ENCODE measurements around the gene CPN2. TPM values are rescaled to one million over a fixed set of nuclear protein-coding genes. Genes with fewer than 3 reads are reported as not detected.

The CPN2 gene
- total and polyA plus RNA-seq, 2 donors (not counting 3 experiments of a cell fraction or from before 2014, with no cell fraction given), result not detected

GRCh38 chr3:194387926-194388418 lies 36.8 kb upstream of the CPN2 start:
- CTCF ChIA-PET, result interaction anchor here (1.2 to 1.5 kb wide), 3 partner anchors 13 to 55 kb away, joined by 3 to 6 read pairs (median 3); no protein-coding TSS in a partner anchor
- peaks cover 25 to 31% of the 10 kb centered on the region in 2 experiments for H3K27me3 ChIP-seq (ENCODE audit: control insufficient read depth in 2 of 2, insufficient read depth in 2 of 2, low read length in 2 of 2)
- no peak overlapping the region for H2AFZ ChIP-seq (ENCODE audit: low read depth, low read length)
- intact Hi-C loops (cut with micrococcal nuclease), result no loop called here
- TF ChIP-seq POLR2A (IDR thresholded peaks at IDR 0.05; ENCODE audit: low read depth, low read length) (no peak), GATA2 (IDR thresholded peaks at IDR 0.05; ENCODE audit: insufficient read depth, insufficient read length, low read depth, low read length) (no peak), EZH2 (IDR thresholded peaks at IDR 0.05; ENCODE audit: borderline replicate concordance, low read depth, low read length, severe bottlenecking) (no peak), MYC (IDR thresholded peaks at IDR 0.05; ENCODE audit: low read depth, low read length) (no peak), POLR2AphosphoS5 (IDR thresholded peaks at IDR 0.05; ENCODE audit: insufficient read depth, low read depth, low read length) (no peak), CTCF (IDR thresholded peaks at IDR 0.05; ENCODE audit: extremely low read depth in 1 of 2, insufficient read depth in 1 of 2, low read depth in 1 of 2, low read length in 2 of 2) (no peak), FOS (IDR thresholded peaks at IDR 0.05; ENCODE audit: borderline replicate concordance, insufficient read depth, low read length) (no peak), MAX (IDR thresholded peaks at IDR 0.05; ENCODE audit: insufficient read depth, insufficient read length) (no peak), JUN (IDR thresholded peaks at IDR 0.05; ENCODE audit: borderline replicate concordance, insufficient read depth, insufficient read length, low read depth) (no peak)
- no peaks in the 10 kb centered on the region for H4K20me1 ChIP-seq (replicated peaks; ENCODE audit: control insufficient read depth, extremely low read depth, insufficient read depth, low read length)
- no peak overlapping the region for H3K4me3 ChIP-seq (replicated peaks in 1 of 3; ENCODE audit: insufficient read depth in 1 of 3, low read depth in 1 of 3, low read length in 3 of 3)
- no peak for DNase-seq (ENCODE audit: low read depth, low spot score)
- H3K36me3 ChIP-seq (ENCODE audit: control insufficient read depth in 2 of 2, extremely low read depth in 1 of 2, insufficient read depth in 2 of 2, low read length in 2 of 2), result no peaks in the 10 kb centered on the region
- BruUV-seq (replicated peaks), result no TSS peak
- H3K9me1 ChIP-seq (replicated peaks; ENCODE audit: control insufficient read depth, extremely low read depth, insufficient read depth, low read length), result no peaks in the 10 kb centered on the region
- FAIRE-seq, result no peak
- dilution Hi-C loops (cut with MboI; ENCODE audit: extremely low pct_ligation_motif_present, low sequenced_read_pairs), result no loop called here
- no peak overlapping the region for H3K27ac ChIP-seq (ENCODE audit: insufficient read depth, low read depth, low read length)
- no peaks in the 10 kb centered on the region for H3K4me1 ChIP-seq (ENCODE audit: control insufficient read depth, extremely low read depth, insufficient read depth, low read length)
- no peaks in the 10 kb centered on the region for H3K9me3 ChIP-seq (replicated peaks; ENCODE audit: control insufficient read depth, insufficient read depth, low read length)
- H3K4me2 ChIP-seq (ENCODE audit: insufficient read depth, low read length), result no peak overlapping the region
- no peaks in the 10 kb centered on the region for H3K79me2 ChIP-seq (ENCODE audit: control insufficient read depth, insufficient read depth, low read length)
- H3K9ac ChIP-seq (replicated peaks; ENCODE audit: extremely low read depth, insufficient read depth, low read length), result no peak overlapping the region
- POLR2A ChIA-PET, result no interaction called here

Data from endothelial cell of umbilical vein (primary cell).